Measurements from ENCODE around the gene THSD4. TPM values are rescaled to one million over a fixed set of nuclear protein-coding genes. Genes with fewer than 3 reads are reported as not detected.
"Not testable (repeated sequence)": the region's sequence is repeated elsewhere in the genome, so short reads cannot be mapped to it uniquely, and the experiment has no call there.

The THSD4 gene
- total RNA-seq, 2 experiments from 2014 or later: not detected

GRCh38 chr15:71366926-71367325 is 251.7 kb downstream of the THSD4 start:
- POLR2A ChIA-PET: no interaction called here
- intact Hi-C loops (cut with micrococcal nuclease; ENCODE audit: unreplicated experiment): no loop called here
- TF ChIP-seq EZH2phosphoT487 (IDR thresholded peaks at IDR 0.05; ENCODE audit: borderline replicate concordance, low read depth, low read length) (no peak), CTCF (conservative IDR thresholded peaks at IDR 0.05; ENCODE audit: low read length) (no peak)
- Histone ChIP-seq H2AFZ (ENCODE audit: low read length) (no peak overlapping the region), H4K20me1 (ENCODE audit: insufficient read depth, low read length) (no peaks in the 10 kb centered on the region), H3K4me2 (ENCODE audit: low read length) (no peak overlapping the region), H3K4me1 (ENCODE audit: insufficient read depth, low read length, poor library complexity, severe bottlenecking) (no peaks in the 10 kb centered on the region), H3K9me3 (ENCODE audit: low read length) (no peaks in the 10 kb centered on the region), H3K27ac (ENCODE audit: low read depth, low read length, poor library complexity, severe bottlenecking) (no peak overlapping the region), H3K79me2 (ENCODE audit: insufficient read depth, low read depth, low read length) (no peaks in the 10 kb centered on the region), H3K36me3 (ENCODE audit: insufficient read depth, low read length) (no peaks in the 10 kb centered on the region), H3K9me2 (ENCODE audit: insufficient read depth, low read length) (no peaks in the 10 kb centered on the region), H3K4me3 (ENCODE audit: low read depth, low read length, poor library complexity, severe bottlenecking) (no peak overlapping the region)
- no peak for DNase-seq (ENCODE audit: low spot score)
- CTCF ChIA-PET (ENCODE audit: unreplicated experiment): no interaction called here
- no TSS peak for BruUV-seq (replicated peaks)

GRCh38 chr15:71367737-71368136 is 252.5 kb downstream of the THSD4 start:
- BruUV-seq (replicated peaks); intact Hi-C loops (cut with micrococcal nuclease; ENCODE audit: unreplicated experiment); DNase-seq (ENCODE audit: low spot score); POLR2A ChIA-PET; H3K36me3 ChIP-seq (ENCODE audit: insufficient read depth, low read length); H3K9me2 ChIP-seq (ENCODE audit: insufficient read depth, low read length); H3K9me3 ChIP-seq (ENCODE audit: low read length); H3K4me3 ChIP-seq (ENCODE audit: low read depth, low read length, poor library complexity, severe bottlenecking); H2AFZ ChIP-seq (ENCODE audit: low read length); H3K4me1 ChIP-seq (ENCODE audit: insufficient read depth, low read length, poor library complexity, severe bottlenecking); H3K4me2 ChIP-seq (ENCODE audit: low read length); H3K27ac ChIP-seq (ENCODE audit: low read depth, low read length, poor library complexity, severe bottlenecking); CTCF ChIA-PET (ENCODE audit: unreplicated experiment); H4K20me1 ChIP-seq (ENCODE audit: insufficient read depth, low read length); H3K79me2 ChIP-seq (ENCODE audit: insufficient read depth, low read depth, low read length): not testable (repeated sequence)

- H3K4me1 ChIP-seq (ENCODE audit: insufficient read depth, low read length, poor library complexity, severe bottlenecking); intact Hi-C loops (cut with micrococcal nuclease; ENCODE audit: unreplicated experiment); H3K4me2 ChIP-seq (ENCODE audit: low read length); H4K20me1 ChIP-seq (ENCODE audit: insufficient read depth, low read length); CTCF ChIA-PET (ENCODE audit: unreplicated experiment); H3K27ac ChIP-seq (ENCODE audit: low read depth, low read length, poor library complexity, severe bottlenecking); DNase-seq (ENCODE audit: low spot score); H3K36me3 ChIP-seq (ENCODE audit: insufficient read depth, low read length); H3K9me2 ChIP-seq (ENCODE audit: insufficient read depth, low read length); H3K4me3 ChIP-seq (ENCODE audit: low read depth, low read length, poor library complexity, severe bottlenecking); H2AFZ ChIP-seq (ENCODE audit: low read length); BruUV-seq (replicated peaks); POLR2A ChIA-PET; H3K9me3 ChIP-seq (ENCODE audit: low read length); H3K79me2 ChIP-seq (ENCODE audit: insufficient read depth, low read depth, low read length): not testable (repeated sequence)
Observed at GRCh38 chr15:71372769-71373168, 257.5 kb downstream of the THSD4 start.

- no TSS peak for BruUV-seq (replicated peaks)
- Histone ChIP-seq H3K4me1 (ENCODE audit: insufficient read depth, low read length, poor library complexity, severe bottlenecking) (no peaks in the 10 kb centered on the region), H3K9me3 (ENCODE audit: low read length) (no peaks in the 10 kb centered on the region), H3K9me2 (ENCODE audit: insufficient read depth, low read length) (no peaks in the 10 kb centered on the region), H3K4me3 (ENCODE audit: low read depth, low read length, poor library complexity, severe bottlenecking) (no peak overlapping the region), H3K4me2 (ENCODE audit: low read length) (no peak overlapping the region), H3K79me2 (ENCODE audit: insufficient read depth, low read depth, low read length) (no peaks in the 10 kb centered on the region), H2AFZ (ENCODE audit: low read length) (no peak overlapping the region), H3K36me3 (ENCODE audit: insufficient read depth, low read length) (no peaks in the 10 kb centered on the region), H3K27ac (ENCODE audit: low read depth, low read length, poor library complexity, severe bottlenecking) (no peak overlapping the region), H4K20me1 (ENCODE audit: insufficient read depth, low read length) (no peaks in the 10 kb centered on the region)
- no peak for DNase-seq (ENCODE audit: low spot score)
- intact Hi-C loops (cut with micrococcal nuclease; ENCODE audit: unreplicated experiment): no loop called here
- ChIA-PET CTCF (ENCODE audit: unreplicated experiment) (no interaction called here), POLR2A (no interaction called here)
- no peak for TF ChIP-seq CTCF (conservative IDR thresholded peaks at IDR 0.05; ENCODE audit: low read length)
- TF ChIP-seq EZH2phosphoT487 (IDR thresholded peaks at IDR 0.05; ENCODE audit: borderline replicate concordance, low read depth, low read length): no peak
Observed at GRCh38 chr15:71373917-71374316, 258.6 kb downstream of the THSD4 start.
